Measurements from ENCODE around the gene KRT81. TPM values are rescaled to one million over a fixed set of nuclear protein-coding genes. Genes with fewer than 3 reads are reported as not detected.
"Not testable (repeated sequence)": the region's sequence is repeated elsewhere in the genome, so short reads cannot be mapped to it uniquely, and the experiment has no call there.

Gene KRT81
- total RNA-seq, 5 donors from 2014 or later (not counting 1 experiment from before 2014, with no cell fraction given) = 0.30 to 1.0 (median 0.76) TPM; not detected in 2

DNA sequence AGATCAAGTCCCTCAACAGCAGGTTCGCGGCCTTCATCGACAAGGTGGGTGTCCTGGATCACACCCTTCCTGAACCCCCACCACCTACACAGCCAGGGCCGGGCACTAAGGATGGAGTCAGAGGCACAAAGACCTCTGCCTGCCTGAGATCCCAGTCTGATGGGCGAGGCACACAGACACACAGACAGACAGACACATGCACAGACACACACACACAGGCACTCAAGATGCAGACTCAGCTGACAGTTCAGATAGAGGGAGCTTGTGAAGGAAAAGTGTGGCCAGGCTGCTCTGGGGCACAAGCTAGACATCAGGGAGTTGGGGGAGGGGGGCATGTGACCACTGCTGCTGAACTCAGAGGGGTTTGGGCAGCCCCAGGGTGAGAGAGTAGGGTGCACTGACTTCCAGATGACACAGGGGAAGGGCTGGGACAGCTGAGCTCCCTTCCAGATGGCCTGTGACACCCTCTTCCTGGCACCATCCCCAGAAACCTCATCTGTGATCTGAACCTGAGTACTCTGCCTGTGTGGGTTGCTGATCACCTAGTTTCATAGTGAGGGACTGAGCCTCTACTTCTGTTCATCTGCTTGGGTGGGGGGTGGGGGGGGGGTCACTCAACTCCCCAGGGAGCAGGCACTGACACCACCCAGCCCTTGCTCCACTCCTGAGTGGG, 11.0 kb upstream of the KRT81 start:
- peaks cover 13 to 18% of the 10 kb centered on the region in 2 donors for H3K27me3 Mint-ChIP-seq
- H3K4me1 ChIP-seq (ENCODE audit: control insufficient read depth in 1 of 2, extremely low read depth in 1 of 2, insufficient read depth in 2 of 2, low read length in 2 of 2) = peaks cover 0 to 13% of the 10 kb centered on the region in 2 experiments
- H3K4me3 Mint-ChIP-seq; H3K9me3 Mint-ChIP-seq; H3K9me3 ChIP-seq; H3K36me3 Mint-ChIP-seq; CTCF ChIA-PET; ATAC-seq (replicated peaks in 1 of 4); H3K27ac Mint-ChIP-seq; H3K36me3 ChIP-seq (ENCODE audit: control insufficient read depth in 2 of 2, extremely low read depth in 1 of 2, insufficient read depth in 1 of 2, low read length in 1 of 2); POLR2A ChIA-PET; DNase-seq; H3K27ac ChIP-seq (ENCODE audit: low read length); H3K4me3 ChIP-seq (ENCODE audit: control insufficient read depth in 1 of 2, extremely low read depth in 1 of 2, low read length in 1 of 2): not testable (repeated sequence)
- WGBS (ENCODE audit: insufficient coverage) = no CpG with 5 or more reads among the region's 5 CpGs
- peaks cover 2 to 11% of the 10 kb centered on the region in 2 experiments for H3K27me3 ChIP-seq (replicated peaks in 1 of 2; ENCODE audit: control insufficient read depth in 2 of 2, extremely low read depth in 1 of 2, insufficient read depth in 2 of 2, low read length in 1 of 2)
- H3K4me1 Mint-ChIP-seq = peaks cover 13 to 22% (median 14%) of the 10 kb centered on the region in 3 donors

DNA sequence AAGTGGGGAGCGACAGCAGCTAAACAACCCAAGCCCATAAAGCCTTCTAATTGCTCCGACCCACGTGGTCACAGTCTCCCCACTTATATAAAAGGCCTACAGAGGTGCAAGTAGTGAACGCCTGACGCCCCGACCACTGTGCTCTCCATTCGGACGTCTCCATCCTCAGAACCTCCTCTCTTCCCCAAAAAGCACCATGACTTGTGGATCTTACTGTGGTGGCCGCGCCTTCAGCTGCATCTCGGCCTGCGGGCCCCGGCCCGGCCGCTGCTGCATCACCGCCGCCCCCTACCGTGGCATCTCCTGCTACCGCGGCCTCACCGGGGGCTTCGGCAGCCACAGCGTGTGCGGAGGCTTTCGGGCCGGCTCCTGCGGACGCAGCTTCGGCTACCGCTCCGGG, 10.4 kb upstream of the KRT81 start:
- ATAC-seq (replicated peaks in 1 of 4); H3K36me3 Mint-ChIP-seq; H3K9me3 Mint-ChIP-seq: not testable (repeated sequence)

DNA sequence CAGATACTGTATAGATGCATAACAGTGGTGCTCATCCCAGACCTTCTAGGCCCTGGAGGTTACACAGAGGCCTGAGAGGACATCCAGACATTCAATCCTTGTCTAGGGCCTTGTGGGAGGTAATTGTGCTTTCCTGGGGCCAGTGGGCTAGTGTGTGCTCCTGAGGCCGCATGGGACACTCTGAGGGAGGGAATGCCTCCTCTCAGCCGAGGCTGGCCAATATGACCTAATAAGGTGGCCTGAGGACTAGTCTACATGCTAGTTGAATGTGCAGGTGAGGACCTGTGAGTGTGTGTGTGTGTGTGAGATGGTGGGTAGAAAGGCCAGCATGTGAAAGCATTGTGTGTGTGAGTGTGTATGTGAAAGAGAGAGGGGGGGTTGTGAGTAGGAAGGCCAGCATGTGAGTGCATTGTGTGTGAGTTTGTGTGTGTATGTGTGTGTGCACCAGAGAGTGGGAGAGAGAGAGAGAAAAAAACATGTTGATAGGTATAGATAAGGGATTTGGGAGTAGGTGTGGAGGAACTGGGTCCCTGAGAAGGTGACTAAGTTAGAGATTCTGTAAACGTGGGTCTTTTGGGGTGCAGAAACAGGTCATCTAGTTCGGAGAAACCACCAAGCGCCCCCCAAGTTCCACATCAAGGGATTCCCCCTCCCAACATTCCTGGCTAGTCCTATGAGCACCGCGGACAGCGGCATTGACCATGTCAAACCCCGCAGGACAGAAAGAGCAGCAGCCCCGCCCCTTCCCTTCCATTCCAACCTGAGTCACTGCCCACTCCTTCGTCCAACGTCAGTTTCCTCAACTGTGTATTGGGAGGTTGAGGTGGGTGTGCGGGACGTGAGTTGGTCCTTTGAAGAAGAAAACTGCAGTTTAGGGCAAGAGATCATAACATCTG, 9.7 kb upstream of the KRT81 start:
- CTCF ChIA-PET = no interaction called here

More for the DNA sequence above, 10.4 kb upstream of the KRT81 start:
- H3K27ac ChIP-seq (ENCODE audit: low read length); CTCF ChIA-PET; H3K27me3 ChIP-seq (replicated peaks in 1 of 2; ENCODE audit: control insufficient read depth in 2 of 2, extremely low read depth in 1 of 2, insufficient read depth in 2 of 2, low read length in 1 of 2); POLR2A ChIA-PET; DNase-seq; H3K4me3 ChIP-seq (ENCODE audit: control insufficient read depth in 1 of 2, extremely low read depth in 1 of 2, low read length in 1 of 2); H3K9me3 ChIP-seq; H3K27ac Mint-ChIP-seq; H3K4me3 Mint-ChIP-seq; H3K36me3 ChIP-seq (ENCODE audit: control insufficient read depth in 2 of 2, extremely low read depth in 1 of 2, insufficient read depth in 1 of 2, low read length in 1 of 2): not testable (repeated sequence)
- 93% methylated on average over 10 of the region's 31 CpGs for WGBS (ENCODE audit: insufficient coverage)
- Mint-ChIP-seq H3K4me1 (peaks cover 13 to 22% (median 14%) of the 10 kb centered on the region in 3 donors), H3K27me3 (peaks cover 13 to 18% of the 10 kb centered on the region in 2 donors)
- H3K4me1 ChIP-seq (ENCODE audit: control insufficient read depth in 1 of 2, extremely low read depth in 1 of 2, insufficient read depth in 2 of 2, low read length in 2 of 2) = peaks cover 0 to 13% of the 10 kb centered on the region in 2 experiments

DNA sequence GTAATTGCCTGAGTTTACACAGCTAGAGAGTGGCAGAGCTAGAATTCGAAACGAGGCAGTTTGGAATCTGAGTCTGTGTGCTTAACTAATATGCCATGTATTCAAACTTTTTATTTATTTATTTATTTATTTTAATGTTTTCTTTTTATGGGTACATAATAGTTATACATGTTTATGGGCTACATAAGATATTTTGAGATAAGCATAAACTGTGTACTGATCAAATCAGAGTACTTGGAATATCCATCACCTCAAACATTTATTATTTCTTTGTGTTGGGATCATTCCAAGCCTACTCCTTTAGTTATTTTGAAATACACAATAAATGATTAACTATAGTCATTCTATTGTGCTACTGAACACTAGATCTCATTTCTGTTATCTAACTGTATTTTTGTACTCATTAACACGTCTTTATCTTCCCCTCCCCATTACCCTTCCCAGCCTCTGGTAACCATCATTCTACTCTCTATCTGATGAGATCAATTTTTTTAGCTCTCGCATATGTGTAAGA, 7.4 kb upstream of the KRT81 start:
- H3K27ac ChIP-seq (ENCODE audit: low read length) = no peak overlapping the region
- H3K27ac Mint-ChIP-seq = no peak overlapping the region
- no peak overlapping the region for H3K4me3 Mint-ChIP-seq
- no peaks in the 10 kb centered on the region for H3K9me3 Mint-ChIP-seq
- H3K4me1 Mint-ChIP-seq = no peaks in the 10 kb centered on the region
- peaks cover 0 to 7% of the 10 kb centered on the region in 2 experiments for H3K27me3 ChIP-seq (replicated peaks in 1 of 2; ENCODE audit: control insufficient read depth in 2 of 2, extremely low read depth in 1 of 2, insufficient read depth in 2 of 2, low read length in 1 of 2)
- H3K4me1 ChIP-seq (ENCODE audit: control insufficient read depth in 1 of 2, extremely low read depth in 1 of 2, insufficient read depth in 2 of 2, low read length in 2 of 2) = no peaks in the 10 kb centered on the region
- DNase-seq = no peak
- no peaks in the 10 kb centered on the region for H3K36me3 Mint-ChIP-seq
- H3K9me3 ChIP-seq = no peaks in the 10 kb centered on the region
- POLR2A ChIA-PET = no interaction called here
- no peak overlapping the region for H3K4me3 ChIP-seq (ENCODE audit: control insufficient read depth in 1 of 2, extremely low read depth in 1 of 2, low read length in 1 of 2)
- no CpG with 5 or more reads among the region's 4 CpGs for WGBS (ENCODE audit: insufficient coverage)
- ATAC-seq (replicated peaks in 1 of 4) = no peak
- H3K36me3 ChIP-seq (ENCODE audit: control insufficient read depth in 2 of 2, extremely low read depth in 1 of 2, insufficient read depth in 1 of 2, low read length in 1 of 2) = no peaks in the 10 kb centered on the region
- peaks cover 14 to 15% of the 10 kb centered on the region in 2 donors for H3K27me3 Mint-ChIP-seq
- CTCF ChIA-PET = no interaction called here

More for the DNA sequence above, 9.7 kb upstream of the KRT81 start:
- H3K27me3 Mint-ChIP-seq = peaks cover 12 to 16% of the 10 kb centered on the region in 2 donors
- peaks cover 0 to 13% of the 10 kb centered on the region in 2 experiments for H3K4me1 ChIP-seq (ENCODE audit: control insufficient read depth in 1 of 2, extremely low read depth in 1 of 2, insufficient read depth in 2 of 2, low read length in 2 of 2)
- POLR2A ChIA-PET = no interaction called here
- no peak for DNase-seq
- H3K4me1 Mint-ChIP-seq = peaks cover 11 to 16% (median 14%) of the 10 kb centered on the region in 3 donors
- no peak overlapping the region for H3K4me3 Mint-ChIP-seq
- no peak overlapping the region for H3K4me3 ChIP-seq (ENCODE audit: control insufficient read depth in 1 of 2, extremely low read depth in 1 of 2, low read length in 1 of 2)
- H3K36me3 ChIP-seq (ENCODE audit: control insufficient read depth in 2 of 2, extremely low read depth in 1 of 2, insufficient read depth in 1 of 2, low read length in 1 of 2) = no peaks in the 10 kb centered on the region
- H3K27me3 ChIP-seq (replicated peaks in 1 of 2; ENCODE audit: control insufficient read depth in 2 of 2, extremely low read depth in 1 of 2, insufficient read depth in 2 of 2, low read length in 1 of 2) = peaks cover 0 to 13% of the 10 kb centered on the region in 2 experiments
- no peak overlapping the region for H3K27ac ChIP-seq (ENCODE audit: low read length)
- 83% methylated on average over 2 of the region's 14 CpGs for WGBS (ENCODE audit: insufficient coverage)
- no peak overlapping the region for H3K27ac Mint-ChIP-seq
- no peaks in the 10 kb centered on the region for H3K9me3 ChIP-seq
- no peaks in the 10 kb centered on the region for H3K9me3 Mint-ChIP-seq
- H3K36me3 Mint-ChIP-seq = no peaks in the 10 kb centered on the region
- no peak for ATAC-seq (replicated peaks in 1 of 4)

DNA sequence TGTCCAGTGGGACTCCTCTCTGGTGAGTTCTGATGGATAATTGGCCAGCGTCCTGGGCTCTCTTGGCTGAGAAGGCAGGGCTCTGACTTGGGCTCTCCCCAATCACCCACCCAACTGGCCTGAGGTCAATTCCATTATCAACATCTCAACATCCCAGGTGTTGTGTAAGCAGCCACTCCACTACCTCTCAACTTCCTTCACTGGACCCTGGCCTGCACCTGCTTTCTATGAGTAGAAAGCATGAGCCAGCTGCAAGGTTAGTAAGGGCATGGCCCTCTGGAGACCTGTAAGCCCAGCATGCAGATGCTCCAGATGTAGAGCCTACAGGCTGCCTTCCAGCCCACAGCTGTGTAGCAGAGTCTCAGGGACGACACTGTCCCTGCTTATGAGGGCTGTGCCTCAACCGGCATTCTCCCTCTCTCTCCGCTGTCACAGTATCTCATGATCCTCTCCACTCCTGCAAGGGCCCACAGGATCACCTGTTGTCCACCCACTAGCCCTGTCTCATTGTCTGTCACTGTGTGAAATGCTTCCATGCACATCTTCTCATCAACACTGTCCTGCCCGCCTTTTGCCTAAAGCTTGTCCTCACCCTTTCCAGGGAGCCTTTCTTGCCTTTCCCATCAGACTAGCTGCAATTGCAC, 5.4 kb upstream of the KRT81 start:
- Mint-ChIP-seq H3K4me1 (no peaks in the 10 kb centered on the region), H3K4me3 (no peak overlapping the region), H3K9me3 (no peaks in the 10 kb centered on the region), H3K36me3 (no peaks in the 10 kb centered on the region), H3K27ac (no peak overlapping the region), H3K27me3 (peaks cover 15 to 18% of the 10 kb centered on the region in 2 donors)
- H3K4me1 ChIP-seq (ENCODE audit: control insufficient read depth in 1 of 2, extremely low read depth in 1 of 2, insufficient read depth in 2 of 2, low read length in 2 of 2) = no peaks in the 10 kb centered on the region
- POLR2A ChIA-PET = no interaction called here
- WGBS (ENCODE audit: insufficient coverage) = 85% methylated on average over 5 of the region's 5 CpGs
- DNase-seq = no peak
- H3K4me3 ChIP-seq (ENCODE audit: control insufficient read depth in 1 of 2, extremely low read depth in 1 of 2, low read length in 1 of 2) = no peak overlapping the region
- CTCF ChIA-PET = no interaction called here
- no peaks in the 10 kb centered on the region for H3K9me3 ChIP-seq
- no peaks in the 10 kb centered on the region for H3K36me3 ChIP-seq (ENCODE audit: control insufficient read depth in 2 of 2, extremely low read depth in 1 of 2, insufficient read depth in 1 of 2, low read length in 1 of 2)
- no peak overlapping the region for H3K27ac ChIP-seq (ENCODE audit: low read length)
- H3K27me3 ChIP-seq (replicated peaks in 1 of 2; ENCODE audit: control insufficient read depth in 2 of 2, extremely low read depth in 1 of 2, insufficient read depth in 2 of 2, low read length in 1 of 2) = peaks cover 0 to 10% of the 10 kb centered on the region in 2 experiments
- no peak for ATAC-seq (replicated peaks in 1 of 4)

DNA sequence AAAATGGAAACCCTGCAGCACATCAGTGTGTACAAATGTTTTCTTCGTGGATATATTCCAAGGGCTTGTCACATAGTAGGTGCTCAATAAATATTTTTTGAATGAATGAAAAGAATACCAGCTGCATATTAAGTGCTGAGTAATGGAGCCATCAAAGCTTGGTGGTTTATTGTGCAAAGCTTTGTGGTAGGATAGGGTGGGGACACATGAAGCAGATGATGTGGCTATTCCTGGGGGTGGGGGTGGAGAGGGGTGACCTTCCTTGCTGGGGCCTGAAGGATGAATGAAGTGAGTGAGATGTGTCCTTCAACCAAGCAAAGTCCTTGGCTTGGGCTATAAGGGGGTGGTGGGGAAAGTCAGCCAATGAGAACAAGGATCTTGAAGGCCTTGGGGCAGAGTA, 4.3 kb upstream of the KRT81 start:
- no peaks in the 10 kb centered on the region for H3K36me3 Mint-ChIP-seq
- H3K27ac Mint-ChIP-seq = no peak overlapping the region
- no peaks in the 10 kb centered on the region for H3K9me3 ChIP-seq
- H3K4me1 Mint-ChIP-seq = no peaks in the 10 kb centered on the region
- no peak overlapping the region for H3K4me3 Mint-ChIP-seq
- CTCF ChIA-PET = interaction anchor here in 1 of 2 donors (0.6 kb wide), 1 partner anchor 31 kb away, joined by 3 read pairs; no protein-coding TSS in a partner anchor
- DNase-seq (no peak), ATAC-seq (replicated peaks in 1 of 4) (no peak)
- H3K4me3 ChIP-seq (ENCODE audit: control insufficient read depth in 1 of 2, extremely low read depth in 1 of 2, low read length in 1 of 2) = no peak overlapping the region
- H3K27ac ChIP-seq (ENCODE audit: low read length) = no peak overlapping the region
- peaks cover 18 to 22% of the 10 kb centered on the region in 2 donors for H3K27me3 Mint-ChIP-seq
- H3K4me1 ChIP-seq (ENCODE audit: control insufficient read depth in 1 of 2, extremely low read depth in 1 of 2, insufficient read depth in 2 of 2, low read length in 2 of 2) = no peaks in the 10 kb centered on the region
- POLR2A ChIA-PET = no interaction called here
- peaks cover 0 to 13% of the 10 kb centered on the region in 2 experiments for H3K27me3 ChIP-seq (replicated peaks in 1 of 2; ENCODE audit: control insufficient read depth in 2 of 2, extremely low read depth in 1 of 2, insufficient read depth in 2 of 2, low read length in 1 of 2)
- WGBS (ENCODE audit: insufficient coverage) = 67% methylated on average over 1 of the region's 1 CpG
- H3K9me3 Mint-ChIP-seq = no peaks in the 10 kb centered on the region
- no peaks in the 10 kb centered on the region for H3K36me3 ChIP-seq (ENCODE audit: control insufficient read depth in 2 of 2, extremely low read depth in 1 of 2, insufficient read depth in 1 of 2, low read length in 1 of 2)
